OCI-LY3 (cell line): ENCODE results near the gene DDI1.

Source experiments
- H2AFZ ChIP-seq: fragments of 200-600, 300-600 bp; shearing (Covaris generic); 2 replicates; pipeline ENCODE4 v1.6.0; 2014; ENCODE audit warnings: antibody characterized with exemption, low read depth, low read length
- H3K27ac ChIP-seq: fragments of 200-600, 300-600 bp; sonication (generic); 2 replicates; pipeline ENCODE4 v1.5.1; 2014; ENCODE audit warnings: mild to moderate bottlenecking, low read length, moderate library complexity, mixed read lengths
- H3K27me3 ChIP-seq: fragments of 200-600, 300-600 bp; sonication (generic); 2 replicates; pipeline ENCODE4 v1.6.1; 2014; ENCODE audit warnings: low read depth, low read length, mixed read lengths
- H3K36me3 ChIP-seq: fragments of 200-600, 300-600 bp; sonication (generic); replicated peaks from 2 replicates; pipeline ENCODE3; 2014; ENCODE audit warnings: low read depth, low read length, mixed read lengths
- H3K4me1 ChIP-seq: fragments of 300-600, 200-600 bp; sonication (generic); 2 replicates; pipeline ENCODE4 v1.6.1; 2014; ENCODE audit warnings: low read length, mixed read lengths
- H3K4me2 ChIP-seq: fragments of 200-600, 300-600 bp; sonication (generic); 2 replicates; pipeline ENCODE4 v1.6.1; 2014; ENCODE audit warnings: low read length, mixed read lengths
- H3K4me3 ChIP-seq: fragments of 300-600, 200-600 bp; sonication (generic); 2 replicates; pipeline ENCODE4 v1.5.1; 2014; ENCODE audit warnings: antibody characterized with exemption, mild to moderate bottlenecking, low read length, moderate library complexity
- H3K79me2 ChIP-seq: fragments of 300-600, 200-600 bp; shearing (Covaris generic); 2 replicates; pipeline ENCODE4 v1.6.1; 2014; ENCODE audit warnings: mild to moderate bottlenecking, low read length, mixed read lengths
- H3K9ac ChIP-seq: fragments of 300-600, 200-600 bp; shearing (Covaris generic); 2 replicates; pipeline ENCODE4 v1.6.0; 2014; ENCODE audit warnings: mild to moderate bottlenecking, low read length, moderate library complexity
- H3K9me3 ChIP-seq: fragments of 200-600, 300-600 bp; shearing (Covaris generic); 2 replicates; pipeline ENCODE4 v1.6.1; 2014; ENCODE audit warnings: low read length, mixed read lengths; ENCODE audit not compliant: insufficient read depth
- H4K20me1 ChIP-seq: fragments of 200-600, 300-600 bp; sonication (generic); 2 replicates; pipeline ENCODE4 v1.6.1; 2016; ENCODE audit warnings: low read length, mixed read lengths; ENCODE audit not compliant: insufficient read depth
- EZH2phosphoT487 ChIP-seq: fragments of 200-600 bp; shearing (Covaris generic); IDR thresholded peaks from 2 replicates; pipeline ENCODE4 v1.6.1; 2018; ENCODE audit warnings: antibody characterized with exemption, mixed run types, low read depth
- TF ChIP-seq, protein P1 (sequence below): fragments of 200-600, 300-600 bp; sonication (generic); IDR thresholded peaks from 2 replicates; pipeline ENCODE4 v1.5.1; 2014; ENCODE audit warnings: antibody characterized with exemption, low read length, low read depth

Gene DDI1

GRCh38 chr11:104005234-104005855 lies 31.1 kb upstream of the DDI1 start:
- Histone ChIP-seq H4K20me1 (no peaks in the 10 kb centered on the region), H3K9me3 (no peaks in the 10 kb centered on the region), H3K4me2 (no peak overlapping the region), H2AFZ (no peak overlapping the region), H3K79me2 (no peaks in the 10 kb centered on the region), H3K36me3 (peaks cover 3% of the 10 kb centered on the region), H3K4me1 (peaks cover 4% of the 10 kb centered on the region; the same call in 1 of the 2 replicates), H3K27ac (no peak overlapping the region), H3K9ac (no peak overlapping the region), H3K27me3 (0 out of 2 replicates have a peak, but pooled peaks cover 4% of the 10 kb centered on the region), H3K4me3 (no peak overlapping the region)
- no peak for TF ChIP-seq EZH2phosphoT487
- TF ChIP-seq, protein P1, sequence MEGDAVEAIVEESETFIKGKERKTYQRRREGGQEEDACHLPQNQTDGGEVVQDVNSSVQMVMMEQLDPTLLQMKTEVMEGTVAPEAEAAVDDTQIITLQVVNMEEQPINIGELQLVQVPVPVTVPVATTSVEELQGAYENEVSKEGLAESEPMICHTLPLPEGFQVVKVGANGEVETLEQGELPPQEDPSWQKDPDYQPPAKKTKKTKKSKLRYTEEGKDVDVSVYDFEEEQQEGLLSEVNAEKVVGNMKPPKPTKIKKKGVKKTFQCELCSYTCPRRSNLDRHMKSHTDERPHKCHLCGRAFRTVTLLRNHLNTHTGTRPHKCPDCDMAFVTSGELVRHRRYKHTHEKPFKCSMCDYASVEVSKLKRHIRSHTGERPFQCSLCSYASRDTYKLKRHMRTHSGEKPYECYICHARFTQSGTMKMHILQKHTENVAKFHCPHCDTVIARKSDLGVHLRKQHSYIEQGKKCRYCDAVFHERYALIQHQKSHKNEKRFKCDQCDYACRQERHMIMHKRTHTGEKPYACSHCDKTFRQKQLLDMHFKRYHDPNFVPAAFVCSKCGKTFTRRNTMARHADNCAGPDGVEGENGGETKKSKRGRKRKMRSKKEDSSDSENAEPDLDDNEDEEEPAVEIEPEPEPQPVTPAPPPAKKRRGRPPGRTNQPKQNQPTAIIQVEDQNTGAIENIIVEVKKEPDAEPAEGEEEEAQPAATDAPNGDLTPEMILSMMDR = no peak

DNA sequence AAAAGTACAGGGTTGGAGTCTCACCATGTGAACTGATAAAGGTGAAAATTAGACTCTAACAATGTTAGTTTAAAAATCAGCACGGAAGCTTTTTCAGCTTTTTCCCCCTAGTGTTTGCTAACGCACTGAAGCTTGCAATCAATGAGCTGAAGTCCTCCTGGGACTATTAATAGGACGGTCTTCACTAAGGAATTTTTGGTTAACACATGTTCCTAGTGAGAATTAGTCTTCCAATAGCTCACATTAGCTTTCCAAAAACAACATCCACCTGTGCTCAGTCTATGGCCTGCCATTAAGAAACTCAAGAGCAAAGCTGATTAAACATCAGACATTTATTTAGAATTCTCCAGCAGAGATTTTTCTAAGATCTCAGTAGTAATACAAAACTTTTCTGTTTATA lies 26.7 kb upstream of the DDI1 start:
- H3K36me3 ChIP-seq = no peaks in the 10 kb centered on the region
- H3K4me2 ChIP-seq = no peak overlapping the region
- H3K4me3 ChIP-seq = no peak overlapping the region
- no peaks in the 10 kb centered on the region for H3K9me3 ChIP-seq
- no peak overlapping the region for H3K27ac ChIP-seq
- peaks cover 4% of the 10 kb centered on the region; the same call in 1 of the 2 replicates for H3K4me1 ChIP-seq
- TF ChIP-seq EZH2phosphoT487 = no peak
- TF ChIP-seq, protein P1 = no peak
- H4K20me1 ChIP-seq = no peaks in the 10 kb centered on the region
- H3K9ac ChIP-seq = no peak overlapping the region
- no peaks in the 10 kb centered on the region for H3K79me2 ChIP-seq
- H2AFZ ChIP-seq = no peak overlapping the region
- no peaks in the 10 kb centered on the region for H3K27me3 ChIP-seq

DNA sequence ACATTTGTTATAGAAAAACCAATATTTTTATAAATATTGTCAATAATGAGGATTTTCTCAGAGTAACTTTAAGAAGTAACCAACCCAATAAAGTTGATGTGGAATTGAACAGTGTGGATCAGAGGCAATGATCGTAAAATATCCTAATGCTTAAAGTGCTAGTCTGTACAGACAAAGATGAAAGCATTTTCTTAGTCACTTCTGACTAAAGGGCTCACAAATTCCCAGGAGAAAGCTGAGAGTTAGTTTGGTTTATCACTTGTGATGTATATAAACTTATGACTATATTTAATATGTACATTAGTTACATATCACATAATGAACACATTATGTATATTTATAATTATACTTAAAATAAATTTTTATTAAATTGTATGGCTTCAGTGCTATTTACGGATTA lies 25.4 kb upstream of the DDI1 start:
- H3K9ac ChIP-seq = no peak overlapping the region
- H3K9me3 ChIP-seq = no peaks in the 10 kb centered on the region
- no peaks in the 10 kb centered on the region for H3K36me3 ChIP-seq
- H3K27ac ChIP-seq = no peak overlapping the region
- no peak overlapping the region for H3K4me3 ChIP-seq
- peaks cover 16% of the 10 kb centered on the region for H3K4me1 ChIP-seq
- H4K20me1 ChIP-seq = no peaks in the 10 kb centered on the region
- H2AFZ ChIP-seq = no peak overlapping the region
- H3K79me2 ChIP-seq = no peaks in the 10 kb centered on the region
- no peak overlapping the region for H3K4me2 ChIP-seq
- TF ChIP-seq EZH2phosphoT487 = no peak
- TF ChIP-seq, protein P1 = no peak
- no peaks in the 10 kb centered on the region for H3K27me3 ChIP-seq

GRCh38 chr11:104015649-104016415 lies 20.6 kb upstream of the DDI1 start:
- no peaks in the 10 kb centered on the region for H3K9me3 ChIP-seq
- no peaks in the 10 kb centered on the region for H3K27me3 ChIP-seq
- no peak overlapping the region for H3K9ac ChIP-seq
- H3K36me3 ChIP-seq = no peaks in the 10 kb centered on the region
- no peak overlapping the region for H3K4me3 ChIP-seq
- H2AFZ ChIP-seq = no peak overlapping the region
- H3K79me2 ChIP-seq = no peaks in the 10 kb centered on the region
- TF ChIP-seq EZH2phosphoT487 = no peak
- TF ChIP-seq, protein P1 = no peak
- no peaks in the 10 kb centered on the region for H4K20me1 ChIP-seq
- peak overlapping the region; percentile 6 for H3K4me2 ChIP-seq
- peak overlapping the region; percentile 1; the same call in 1 of the 2 replicates for H3K27ac ChIP-seq
- peaks cover 18% of the 10 kb centered on the region for H3K4me1 ChIP-seq
